Measurements from ENCODE around the gene PBX1. TPM values are rescaled to one million over a fixed set of nuclear protein-coding genes. Genes with fewer than 3 reads are reported as not detected.

Gene PBX1
- total and polyA plus RNA-seq, 2 of the 4 experiments (the other 2 are of a cell fraction): 13.9 to 17.9 TPM

GRCh38 chr1:164671966-164672571 lies 113.1 kb downstream of the PBX1 start:
- in situ Hi-C loops (cut with MboI; ENCODE audit: low sequenced_read_pairs): no loop called here
- TF ChIP-seq ELK1 (IDR thresholded peaks at IDR 0.05; ENCODE audit: borderline replicate concordance, low read depth, low read length) (no peak), MXI1 (IDR thresholded peaks at IDR 0.05; ENCODE audit: borderline replicate concordance, low read depth, low read length) (no peak), CHD1 (IDR thresholded peaks at IDR 0.05; ENCODE audit: low read depth, low read length) (no peak), FOS (IDR thresholded peaks at IDR 0.05; ENCODE audit: low read depth, low read length) (no peak), CEBPB (IDR thresholded peaks at IDR 0.05; ENCODE audit: low read depth, low read length) (no peak), SMC3 (IDR thresholded peaks at IDR 0.05; ENCODE audit: low read depth, low read length) (no peak), USF2 (IDR thresholded peaks at IDR 0.05; ENCODE audit: low read depth, low read length) (no peak), RFX5 (IDR thresholded peaks at IDR 0.05; ENCODE audit: low read depth, low read length) (no peak), CTCF (conservative IDR thresholded peaks at IDR 0.05; ENCODE audit: low read depth, low read length) (no peak), MAFK (IDR thresholded peaks at IDR 0.05; ENCODE audit: low read depth, low read length) (no peak), POLR2A (IDR thresholded peaks at IDR 0.05; ENCODE audit: low read depth, low read length) (no peak), RAD21 (IDR thresholded peaks at IDR 0.05; ENCODE audit: low read length) (no peak), RCOR1 (IDR thresholded peaks at IDR 0.05; ENCODE audit: insufficient replicate concordance, low read length) (no peak), BHLHE40 (IDR thresholded peaks at IDR 0.05; ENCODE audit: low read depth, low read length) (no peak), NFE2L2 (IDR thresholded peaks at IDR 0.05; ENCODE audit: low read depth, low read length) (no peak), MAZ (IDR thresholded peaks at IDR 0.05; ENCODE audit: borderline replicate concordance, low read depth, low read length) (no peak)

More at GRCh38 chr1:164671966-164672571, 113.1 kb downstream of the PBX1 start:
- Histone ChIP-seq H3K4me3 (ENCODE audit: insufficient read depth, low read depth, low read length) (no peak overlapping the region), H2BK20ac (ENCODE audit: low read depth, low read length) (0 out of 2 replicates have a peak overlapping the region, but pooled peaks have one; percentile 13), H3K14ac (replicated peaks; ENCODE audit: low read depth, low read length) (no peak overlapping the region), H3K23ac (ENCODE audit: low read depth, low read length) (no peak overlapping the region; the same call in 1 of the 2 replicates), H3K36me3 (ENCODE audit: control insufficient read depth, insufficient read depth, low read length) (no peaks in the 10 kb centered on the region), H2BK5ac (ENCODE audit: low read depth, low read length, poor library complexity, severe bottlenecking) (no peak overlapping the region), H4K20me1 (ENCODE audit: insufficient read depth, low read length) (no peaks in the 10 kb centered on the region), H4K8ac (ENCODE audit: low read depth in 2 of 2, low read length in 2 of 2) (no peak overlapping the region), H3K9me3 (ENCODE audit: control insufficient read depth, insufficient read depth, low read length) (no peaks in the 10 kb centered on the region), H4K91ac (ENCODE audit: insufficient read depth, low read depth, low read length) (no peak overlapping the region), H3K4ac (ENCODE audit: low read depth, low read length) (0 out of 2 replicates have a peak overlapping the region, but pooled peaks have one; percentile 29), H2AFZ (replicated peaks; ENCODE audit: low read length, poor library complexity) (peak overlapping the region; percentile 16), H3K18ac (ENCODE audit: low read depth, low read length) (no peak overlapping the region), H3K79me1 (ENCODE audit: low read depth in 1 of 2, low read length in 2 of 2) (peaks cover 5 to 10% of the 10 kb centered on the region in 2 experiments; a peak in 3 of 4 replicates), H3K27me3 (ENCODE audit: control insufficient read depth, insufficient read depth, low read length) (no peaks in the 10 kb centered on the region), H3K27ac (ENCODE audit: insufficient read depth, low read length) (no peak overlapping the region), H3K4me1 (ENCODE audit: control insufficient read depth, insufficient read depth, low read length) (peaks cover 15% of the 10 kb centered on the region), H2BK120ac (ENCODE audit: low read depth, low read length) (0 out of 2 replicates have a peak overlapping the region, but pooled peaks have one; percentile 25), H3K9ac (ENCODE audit: low read depth, low read length) (no peak overlapping the region), H3K4me2 (ENCODE audit: low read depth, low read length) (peak overlapping the region; percentile 64), H2AK9ac (replicated peaks; ENCODE audit: low read depth, low read length, poor library complexity) (peak overlapping the region; percentile 12), H2BK15ac (ENCODE audit: low read depth, low read length) (no peak overlapping the region), H4K5ac (ENCODE audit: low read depth, low read length) (no peak overlapping the region), H3K56ac (ENCODE audit: extremely low read depth, insufficient read depth, low read length) (no peak overlapping the region), H3K9me1 (ENCODE audit: insufficient read depth, low read length) (peaks cover 3% of the 10 kb centered on the region; the same call in 1 of the 2 replicates), H2AK5ac (ENCODE audit: low read depth, low read length) (no peak overlapping the region)
- DNase-seq: peak; percentile 37
- intact Hi-C loops (cut with micrococcal nuclease): no loop called here
- no TSS peak for BruUV-seq (replicated peaks)
- 55% methylated on average over 2 of the region's 7 CpGs; no CpG with 5 or more reads in 1 of the 2 experiments for WGBS, 2 experiments (ENCODE audit: extremely low coverage in 2 of 2, insufficient read length in 1 of 2)
- dilution Hi-C loops (cut with HindIII; ENCODE audit: low sequenced_read_pairs, unreplicated experiment): no loop called here
- POLR2A ChIA-PET (ENCODE audit: unreplicated experiment): no interaction called here
- CTCF ChIA-PET: no interaction called here
- peak; percentile 83 for ATAC-seq (ENCODE audit: low read depth)
